Liver (tissue), 9 donors: ENCODE data around the gene ANXA11. TPM values are rescaled to one million over a fixed set of nuclear protein-coding genes. Genes with fewer than 3 reads are reported as not detected.

Experiments
- DNase-seq: peaks from one replicate; pipeline ENCODE4 v3.0.0-alpha.2; 2017; ENCODE audit warnings: low spot score
- H3K27ac ChIP-seq, 2 donors: one replicate each; pipeline ENCODE4 v1.7.0; 2013; ENCODE audit warnings: inconsistent platforms in 2 of 2, low read length in 2 of 2, control low read depth in 1 of 2, low read depth in 1 of 2, mild to moderate bottlenecking in 1 of 2
- H3K27me3 ChIP-seq, 4 donors: one replicate each; pipeline versions ENCODE4 v1.6.1 to v1.7.0; 2013; ENCODE audit warnings: low read length in 3 of 4, inconsistent platforms in 1 of 4, mild to moderate bottlenecking in 1 of 4, moderate library complexity in 1 of 4; ENCODE audit not compliant: control insufficient read depth in 4 of 4, insufficient read depth in 4 of 4
- H3K36me3 ChIP-seq, 4 donors: one replicate each; pipeline versions ENCODE4 v1.6.1 to v1.7.0; 2013; ENCODE audit warnings: low read length in 3 of 4, mild to moderate bottlenecking in 3 of 4, low read depth in 1 of 4, moderate library complexity in 1 of 4; ENCODE audit not compliant: control insufficient read depth in 4 of 4, insufficient read depth in 3 of 4
- H3K4me1 ChIP-seq, 4 donors: one replicate each; pipeline versions ENCODE4 v1.6.1 to v1.7.0; 2013; ENCODE audit warnings: low read length in 3 of 4, mild to moderate bottlenecking in 3 of 4, moderate library complexity in 1 of 4; ENCODE audit not compliant: control insufficient read depth in 4 of 4, insufficient read depth in 4 of 4
- H3K4me3 ChIP-seq, 3 donors: one replicate each; pipeline versions ENCODE4 v1.6.1 to v1.7.0; 2013; ENCODE audit warnings: low read length in 3 of 3, control low read depth in 1 of 3, low read depth in 1 of 3, mild to moderate bottlenecking in 1 of 3
- H3K9ac ChIP-seq, 2 donors: one replicate each; pipeline ENCODE4 v1.7.0; 2013; ENCODE audit warnings: low read length in 2 of 2, mild to moderate bottlenecking in 2 of 2, moderate library complexity in 2 of 2, control low read depth in 1 of 2, low read depth in 1 of 2
- H3K9me3 ChIP-seq, 4 donors: one replicate each; pipeline versions ENCODE4 v1.6.1 to v1.7.0; 2013; ENCODE audit warnings: low read length in 3 of 4; ENCODE audit not compliant: control insufficient read depth in 4 of 4
- EGR1 ChIP-seq, 2 donors: IDR thresholded peaks; 2 replicates each; pipeline ENCODE4 v1.6.1; 2016 to 2018; ENCODE audit warnings: antibody characterized with exemption in 2 of 2, low read depth in 2 of 2
- FOXA1 ChIP-seq: IDR thresholded peaks from 2 replicates; pipeline ENCODE4 v1.6.1; 2016; ENCODE audit warnings: antibody characterized with exemption
- FOXA2 ChIP-seq: IDR thresholded peaks from 2 replicates; pipeline ENCODE4 v1.6.1; 2016; ENCODE audit warnings: antibody characterized with exemption
- GABPA ChIP-seq, 2 donors: IDR thresholded peaks in 1 of 2; conservative IDR thresholded peaks in 1 of 2; 2 replicates each; pipeline ENCODE4 v1.6.1; 2016; ENCODE audit warnings: antibody characterized with exemption in 2 of 2, mild to moderate bottlenecking in 1 of 2, moderate library complexity in 1 of 2
- HNF4A ChIP-seq, 2 donors: conservative IDR thresholded peaks; 2 replicates each; pipeline ENCODE4 v1.6.1; 2016; ENCODE audit warnings: antibody characterized with exemption in 2 of 2, mild to moderate bottlenecking in 2 of 2
- HNF4G ChIP-seq: IDR thresholded peaks from 2 replicates; pipeline ENCODE4 v1.6.1; 2016; ENCODE audit warnings: antibody characterized with exemption
- JUND ChIP-seq, 2 donors: IDR thresholded peaks; 2 replicates each; pipeline ENCODE4 v1.6.1; 2016; ENCODE audit warnings: antibody characterized with exemption in 2 of 2
- NR2F2 ChIP-seq: IDR thresholded peaks from 2 replicates; pipeline ENCODE4 v1.6.1; 2016; ENCODE audit warnings: antibody characterized with exemption
- RAD21 ChIP-seq, 2 donors: IDR thresholded peaks; 2 replicates each; pipeline ENCODE4 v1.6.1; 2016; ENCODE audit warnings: antibody characterized with exemption in 2 of 2, mild to moderate bottlenecking in 2 of 2
- RXRA ChIP-seq, 2 donors: IDR thresholded peaks; 2 replicates each; pipeline ENCODE4 v1.6.1; 2017 to 2018; ENCODE audit warnings: antibody characterized with exemption in 2 of 2, mild to moderate bottlenecking in 1 of 2
- SP1 ChIP-seq: IDR thresholded peaks from 2 replicates; pipeline ENCODE4 v1.6.1; 2018; ENCODE audit warnings: antibody characterized with exemption, mild to moderate bottlenecking
- TAF1 ChIP-seq: conservative IDR thresholded peaks from 2 replicates; pipeline ENCODE4 v1.6.1; 2016; ENCODE audit warnings: antibody characterized with exemption, mild to moderate bottlenecking
- YY1 ChIP-seq: IDR thresholded peaks from 2 replicates; pipeline ENCODE4 v1.6.1; 2016; ENCODE audit warnings: antibody characterized with exemption, mild to moderate bottlenecking
- WGBS: extraction: QIAGEN DNeasy Blood & Tissue Kit; methylation state at CpG from one replicate; pipeline ENCODE4 v1.1.7; 2013; 5-methylcytosine and 5-hydroxymethylcytosine counted together
- polyA plus RNA-seq, 2 donors: library from polyadenylated mRNA; stranded (reverse) in 1 of 2; unstranded in 1 of 2; fragments of 200-250 nt in 1 of 2; fragments of >200 nt in 1 of 2; fragmentation: Nextera tagmentation in 1 of 2; extraction: Ambion mirVana in 1 of 2; gene quantifications; one replicate each; pipeline versions ENCODE4 v1.2.1 to v1.2.3, GENCODE V29; 2013 to 2015
- total RNA-seq, 2 donors: library from RNA; depleted of rRNA; stranded (reverse); fragments of >200 nt; gene quantifications; one replicate each; pipeline ENCODE4 v1.2.3, GENCODE V29; 2014
- TF ChIP-seq, protein P1 (sequence below): IDR thresholded peaks from 2 replicates; pipeline ENCODE4 v1.6.1; 2016; ENCODE audit warnings: antibody characterized with exemption
- TF ChIP-seq, protein P2 (sequence below): IDR thresholded peaks from 2 replicates; pipeline ENCODE4 v1.6.1; 2016; ENCODE audit warnings: antibody characterized with exemption
- TF ChIP-seq, protein P3 (sequence below): IDR thresholded peaks from 2 replicates; pipeline ENCODE4 v1.6.1; 2016; ENCODE audit warnings: antibody characterized with exemption, mild to moderate bottlenecking
- TF ChIP-seq, protein P4 (sequence below): fragments of 150-350 bp; IDR thresholded peaks from 2 replicates; pipeline ENCODE4 v1.5.1; 2017; ENCODE audit warnings: improper control_type of control experiment, low read depth, low read length; ENCODE audit not compliant: missing input control
- TF ChIP-seq, protein P5 (sequence below): IDR thresholded peaks from 2 replicates; pipeline ENCODE4 v1.6.1; 2016; ENCODE audit warnings: antibody characterized with exemption
- donor health status: healthy.
- donor health status: healthy.
- donor health status: healthy.
- donor health status: healthy.
- donor health status: healthy.

Gene ANXA11
- total and polyA plus RNA-seq, 4 donors, result 14.0 to 40.4 (median 24.8) TPM

DNA sequence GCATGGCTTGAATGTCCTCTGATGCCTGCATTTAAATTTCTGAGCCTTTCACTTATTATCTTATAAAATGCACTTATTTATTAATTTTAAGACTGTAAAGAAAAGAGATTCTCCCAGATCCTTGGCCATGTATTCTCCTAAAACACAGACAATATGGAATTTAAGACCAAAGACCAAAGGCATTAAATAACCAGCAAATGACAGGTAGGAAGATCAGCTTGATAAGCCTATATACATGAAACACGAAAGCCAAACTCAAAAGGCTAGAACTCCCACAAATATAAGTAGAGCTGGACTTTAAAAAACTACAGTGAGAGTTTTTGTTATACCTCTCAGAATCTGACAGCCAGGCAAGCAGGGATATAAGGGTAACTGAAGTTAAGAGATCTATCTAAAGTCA, 5.1 kb downstream of the ANXA11 start:
- Histone ChIP-seq H3K9ac (no peak overlapping the region), H3K27ac (peak overlapping the region; percentile 60 to 66), H3K4me3 (no peak overlapping the region), H3K9me3 (no peaks in the 10 kb centered on the region), H3K4me1 (peaks cover 9 to 66% (median 39%) of the 10 kb centered on the region in 4 donors), H3K36me3 (no peaks in the 10 kb centered on the region), H3K27me3 (no peaks in the 10 kb centered on the region)
- 79% methylated on average over 1 of the region's 1 CpG for WGBS
- TF ChIP-seq, protein P1, sequence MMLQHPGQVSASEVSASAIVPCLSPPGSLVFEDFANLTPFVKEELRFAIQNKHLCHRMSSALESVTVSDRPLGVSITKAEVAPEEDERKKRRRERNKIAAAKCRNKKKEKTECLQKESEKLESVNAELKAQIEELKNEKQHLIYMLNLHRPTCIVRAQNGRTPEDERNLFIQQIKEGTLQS, result no peak
- no peak for TF ChIP-seq TAF1
- TF ChIP-seq, protein P2, sequence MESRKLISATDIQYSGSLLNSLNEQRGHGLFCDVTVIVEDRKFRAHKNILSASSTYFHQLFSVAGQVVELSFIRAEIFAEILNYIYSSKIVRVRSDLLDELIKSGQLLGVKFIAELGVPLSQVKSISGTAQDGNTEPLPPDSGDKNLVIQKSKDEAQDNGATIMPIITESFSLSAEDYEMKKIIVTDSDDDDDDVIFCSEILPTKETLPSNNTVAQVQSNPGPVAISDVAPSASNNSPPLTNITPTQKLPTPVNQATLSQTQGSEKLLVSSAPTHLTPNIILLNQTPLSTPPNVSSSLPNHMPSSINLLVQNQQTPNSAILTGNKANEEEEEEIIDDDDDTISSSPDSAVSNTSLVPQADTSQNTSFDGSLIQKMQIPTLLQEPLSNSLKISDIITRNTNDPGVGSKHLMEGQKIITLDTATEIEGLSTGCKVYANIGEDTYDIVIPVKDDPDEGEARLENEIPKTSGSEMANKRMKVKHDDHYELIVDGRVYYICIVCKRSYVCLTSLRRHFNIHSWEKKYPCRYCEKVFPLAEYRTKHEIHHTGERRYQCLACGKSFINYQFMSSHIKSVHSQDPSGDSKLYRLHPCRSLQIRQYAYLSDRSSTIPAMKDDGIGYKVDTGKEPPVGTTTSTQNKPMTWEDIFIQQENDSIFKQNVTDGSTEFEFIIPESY, result no peak
- TF ChIP-seq GABPA (IDR thresholded peaks at IDR 0.05 in 1 of 2, conservative IDR thresholded peaks at IDR 0.05 in 1 of 2), result no peak
- TF ChIP-seq, protein P3, sequence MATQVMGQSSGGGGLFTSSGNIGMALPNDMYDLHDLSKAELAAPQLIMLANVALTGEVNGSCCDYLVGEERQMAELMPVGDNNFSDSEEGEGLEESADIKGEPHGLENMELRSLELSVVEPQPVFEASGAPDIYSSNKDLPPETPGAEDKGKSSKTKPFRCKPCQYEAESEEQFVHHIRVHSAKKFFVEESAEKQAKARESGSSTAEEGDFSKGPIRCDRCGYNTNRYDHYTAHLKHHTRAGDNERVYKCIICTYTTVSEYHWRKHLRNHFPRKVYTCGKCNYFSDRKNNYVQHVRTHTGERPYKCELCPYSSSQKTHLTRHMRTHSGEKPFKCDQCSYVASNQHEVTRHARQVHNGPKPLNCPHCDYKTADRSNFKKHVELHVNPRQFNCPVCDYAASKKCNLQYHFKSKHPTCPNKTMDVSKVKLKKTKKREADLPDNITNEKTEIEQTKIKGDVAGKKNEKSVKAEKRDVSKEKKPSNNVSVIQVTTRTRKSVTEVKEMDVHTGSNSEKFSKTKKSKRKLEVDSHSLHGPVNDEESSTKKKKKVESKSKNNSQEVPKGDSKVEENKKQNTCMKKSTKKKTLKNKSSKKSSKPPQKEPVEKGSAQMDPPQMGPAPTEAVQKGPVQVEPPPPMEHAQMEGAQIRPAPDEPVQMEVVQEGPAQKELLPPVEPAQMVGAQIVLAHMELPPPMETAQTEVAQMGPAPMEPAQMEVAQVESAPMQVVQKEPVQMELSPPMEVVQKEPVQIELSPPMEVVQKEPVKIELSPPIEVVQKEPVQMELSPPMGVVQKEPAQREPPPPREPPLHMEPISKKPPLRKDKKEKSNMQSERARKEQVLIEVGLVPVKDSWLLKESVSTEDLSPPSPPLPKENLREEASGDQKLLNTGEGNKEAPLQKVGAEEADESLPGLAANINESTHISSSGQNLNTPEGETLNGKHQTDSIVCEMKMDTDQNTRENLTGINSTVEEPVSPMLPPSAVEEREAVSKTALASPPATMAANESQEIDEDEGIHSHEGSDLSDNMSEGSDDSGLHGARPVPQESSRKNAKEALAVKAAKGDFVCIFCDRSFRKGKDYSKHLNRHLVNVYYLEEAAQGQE, result no peak
- TF ChIP-seq EGR1 (IDR thresholded peaks at IDR 0.05; ENCODE audit: low read depth in 2 of 2), result no peak
- TF ChIP-seq SP1, result no peak
- no peak for TF ChIP-seq NR2F2
- TF ChIP-seq, protein P4, sequence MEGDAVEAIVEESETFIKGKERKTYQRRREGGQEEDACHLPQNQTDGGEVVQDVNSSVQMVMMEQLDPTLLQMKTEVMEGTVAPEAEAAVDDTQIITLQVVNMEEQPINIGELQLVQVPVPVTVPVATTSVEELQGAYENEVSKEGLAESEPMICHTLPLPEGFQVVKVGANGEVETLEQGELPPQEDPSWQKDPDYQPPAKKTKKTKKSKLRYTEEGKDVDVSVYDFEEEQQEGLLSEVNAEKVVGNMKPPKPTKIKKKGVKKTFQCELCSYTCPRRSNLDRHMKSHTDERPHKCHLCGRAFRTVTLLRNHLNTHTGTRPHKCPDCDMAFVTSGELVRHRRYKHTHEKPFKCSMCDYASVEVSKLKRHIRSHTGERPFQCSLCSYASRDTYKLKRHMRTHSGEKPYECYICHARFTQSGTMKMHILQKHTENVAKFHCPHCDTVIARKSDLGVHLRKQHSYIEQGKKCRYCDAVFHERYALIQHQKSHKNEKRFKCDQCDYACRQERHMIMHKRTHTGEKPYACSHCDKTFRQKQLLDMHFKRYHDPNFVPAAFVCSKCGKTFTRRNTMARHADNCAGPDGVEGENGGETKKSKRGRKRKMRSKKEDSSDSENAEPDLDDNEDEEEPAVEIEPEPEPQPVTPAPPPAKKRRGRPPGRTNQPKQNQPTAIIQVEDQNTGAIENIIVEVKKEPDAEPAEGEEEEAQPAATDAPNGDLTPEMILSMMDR, result no peak
- TF ChIP-seq JUND (IDR thresholded peaks at IDR 0.05), result no peak
- no peak for TF ChIP-seq FOXA2
- TF ChIP-seq, protein P5, sequence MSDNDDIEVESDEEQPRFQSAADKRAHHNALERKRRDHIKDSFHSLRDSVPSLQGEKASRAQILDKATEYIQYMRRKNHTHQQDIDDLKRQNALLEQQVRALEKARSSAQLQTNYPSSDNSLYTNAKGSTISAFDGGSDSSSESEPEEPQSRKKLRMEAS, result no peak
- no peak for TF ChIP-seq RAD21 (IDR thresholded peaks at IDR 0.05)
- TF ChIP-seq RXRA (IDR thresholded peaks at IDR 0.05), result no peak
- no peak for TF ChIP-seq HNF4G
- TF ChIP-seq YY1, result no peak
- no peak for DNase-seq

DNA sequence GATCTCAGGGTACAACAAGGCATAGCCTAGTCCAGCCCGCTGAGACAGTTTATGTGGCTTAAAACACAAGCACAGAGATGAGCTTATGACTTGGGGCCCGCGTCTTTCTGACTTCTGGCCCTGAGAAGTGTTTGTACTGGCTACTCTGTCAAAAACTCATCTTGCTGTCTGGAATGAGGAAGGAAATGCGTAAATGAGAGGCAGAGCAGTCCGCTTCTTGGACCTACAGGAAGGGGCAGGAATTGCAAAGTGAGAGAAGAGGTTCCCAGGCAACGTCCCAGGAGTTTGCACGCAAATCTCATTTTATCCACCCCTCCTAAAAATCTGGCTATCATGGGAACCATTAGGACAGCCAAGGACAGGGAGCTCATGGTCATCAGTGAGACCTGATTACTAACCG, 5.5 kb downstream of the ANXA11 start:
- Histone ChIP-seq H3K4me3 (no peak overlapping the region), H3K4me1 (peaks cover 11 to 70% (median 43%) of the 10 kb centered on the region in 4 donors), H3K27ac (peak overlapping the region; percentile 60 to 66)
- TF ChIP-seq, protein P3, result no peak
- TF ChIP-seq RAD21 (IDR thresholded peaks at IDR 0.05), result peak in 1 of 2 donors; percentile 38
- no peak for TF ChIP-seq HNF4A (conservative IDR thresholded peaks at IDR 0.05)
- peak; percentile 26 for TF ChIP-seq SP1
- TF ChIP-seq FOXA2, result no peak
- TF ChIP-seq JUND (IDR thresholded peaks at IDR 0.05), result no peak
- TF ChIP-seq GABPA (IDR thresholded peaks at IDR 0.05 in 1 of 2, conservative IDR thresholded peaks at IDR 0.05 in 1 of 2), result no peak
- TF ChIP-seq, protein P1, result no peak
- TF ChIP-seq, protein P2, result no peak
- no peak for TF ChIP-seq FOXA1
- no peak for TF ChIP-seq YY1
- no peak for TF ChIP-seq EGR1 (IDR thresholded peaks at IDR 0.05; ENCODE audit: low read depth in 2 of 2)

More for the DNA sequence above, 5.5 kb downstream of the ANXA11 start:
- no peak for DNase-seq
- 64% methylated on average over 8 of the region's 8 CpGs for WGBS
- Histone ChIP-seq H3K27me3 (no peaks in the 10 kb centered on the region), H3K9me3 (no peaks in the 10 kb centered on the region), H3K9ac (peak overlapping the region in 1 of 2 donors; percentile 50), H3K36me3 (no peaks in the 10 kb centered on the region)
